HepG2 (cell line): ENCODE data around the gene APOBEC3B. TPM values are rescaled to one million over a fixed set of nuclear protein-coding genes. Genes with fewer than 3 reads are reported as not detected.
"Not testable (repeated sequence)": the region's sequence is repeated elsewhere in the genome, so short reads cannot be mapped to it uniquely, and the experiment has no call there.

Source experiments
- ATAC-seq: fragments of 200-7000 bp; cut with Tn5 transposase; 3 replicates; pipeline ENCODE4 v1.9.1; 2020; ENCODE audit warnings: mild to moderate bottlenecking, moderate library complexity
- BruUV-seq: library from RNA; stranded (reverse); fragments of 400-500 nt; replicated peaks from 2 replicates; lab custom pipeline; 2021; lab: Mats Ljungman, UMichigan
- CTCF ChIA-PET: fragments of 300-600 bp; formaldehyde crosslinking; extraction: SDS; loops from one replicate; lab custom pipeline; 2021; ENCODE audit warnings: low total read pairs, inconsistent platforms, low intra/inter-chr PET ratio; lab: Yijun Ruan, JAX
- POLR2A ChIA-PET: fragments of 350-600 bp; sonication (Branson Sonifier 250); formaldehyde crosslinking; loops from one replicate; lab custom pipeline; 2020; ENCODE audit warnings: antibody characterized with exemption, inconsistent platforms; lab: Yijun Ruan, JAX
- DNase-seq: peaks from one replicate; pipeline ENCODE4 v3.0.0-alpha.2; 2015; ENCODE audit warnings: low spot score
- FAIRE-seq: peaks from 3 replicates; lab custom pipeline; 2011; peaks lifted over from hg19 to GRCh38; lab: Jason Lieb, UNC
- H2AFZ ChIP-seq: one replicate; pipeline ENCODE4 v1.6.1; 2011; ENCODE audit warnings: low read length, inconsistent platforms
- H3K27ac ChIP-seq: fragments of 300-600 bp; 3 replicates; pipeline ENCODE4 v1.8.0; 2011; ENCODE audit warnings: mixed run types, mild to moderate bottlenecking, mixed read lengths, low read length, inconsistent platforms; ENCODE audit not compliant: insufficient read depth; ENCODE audit errors: extremely low read length
- H3K27me3 ChIP-seq, 2 experiments: fragments of 200-600 bp in 1 of 2; 2 replicates in 1 of 2; 3 replicates in 1 of 2; pipeline versions ENCODE4 v1.6.0 to v1.8.0; 2011; ENCODE audit warnings: low read length in 2 of 2, mild to moderate bottlenecking in 2 of 2, moderate library complexity in 2 of 2, inconsistent platforms in 1 of 2; ENCODE audit not compliant: insufficient read depth in 2 of 2, control insufficient read depth in 1 of 2
- H3K36me3 ChIP-seq, 2 experiments: fragments of 200-600 bp in 1 of 2; replicated peaks in 1 of 2; 2 replicates in 1 of 2; 3 replicates in 1 of 2; pipeline versions ENCODE4 v1.5.1 to v1.8.0; 2011; ENCODE audit warnings: low read length in 2 of 2, inconsistent platforms in 1 of 2; ENCODE audit not compliant: insufficient read depth in 2 of 2, control insufficient read depth in 1 of 2
- H3K4me1 ChIP-seq: 2 replicates; pipeline ENCODE4 v1.5.1; 2012; ENCODE audit warnings: low read length, inconsistent platforms; ENCODE audit not compliant: insufficient read depth
- H3K4me2 ChIP-seq: 2 replicates; pipeline ENCODE4 v1.6.0; 2011; ENCODE audit warnings: low read depth, low read length, inconsistent platforms
- H3K4me3 ChIP-seq, 3 experiments: fragments of 200-600 bp in 1 of 3; sonication (generic), shearing (Covaris generic) in 1 of 3; replicated peaks in 1 of 3; 2 replicates each; pipeline ENCODE4 v1.5.1; 2011 to 2016; ENCODE audit warnings: low read length in 3 of 3, inconsistent platforms in 2 of 3, low read depth in 2 of 3, mild to moderate bottlenecking in 2 of 3, control low read depth in 1 of 3, mixed read lengths in 1 of 3; ENCODE audit not compliant: insufficient read depth in 1 of 3
- H3K79me2 ChIP-seq: one replicate; pipeline ENCODE4 v1.6.1; 2011; ENCODE audit warnings: low read length, inconsistent platforms; ENCODE audit not compliant: insufficient read depth
- H3K9ac ChIP-seq: 2 replicates; pipeline ENCODE4 v1.6.0; 2011; ENCODE audit warnings: mild to moderate bottlenecking, low read depth, low read length, inconsistent platforms; ENCODE audit not compliant: insufficient read depth
- H3K9me3 ChIP-seq: 2 replicates; pipeline ENCODE4 v1.5.1; 2012; ENCODE audit warnings: mild to moderate bottlenecking, low read length
- H4K20me1 ChIP-seq: 2 replicates; pipeline ENCODE4 v1.6.0; 2011; ENCODE audit warnings: inconsistent platforms, mild to moderate bottlenecking, low read length, moderate library complexity; ENCODE audit not compliant: insufficient read depth
- CENPX ChIP-seq: sonication (generic); formaldehyde crosslinking; IDR thresholded peaks from 2 replicates; pipeline ENCODE4 v1.9.0; 2021; ENCODE audit warnings: mild to moderate bottlenecking, missing genetic modification reagents, moderate library complexity
- MIER3 ChIP-seq: IDR thresholded peaks from 2 replicates; pipeline ENCODE4 v1.6.1; 2016; ENCODE audit warnings: missing compliant biosample characterization, borderline replicate concordance
- MNT ChIP-seq: fragments of 450-650 bp; IDR thresholded peaks from 2 replicates; pipeline ENCODE4 v1.6.1; 2016
- SP2 ChIP-seq: sonication (generic); formaldehyde crosslinking; IDR thresholded peaks from 2 replicates; pipeline ENCODE4 v1.5.1; 2020; ENCODE audit warnings: mild to moderate bottlenecking, missing genetic modification reagents
- ZFX ChIP-seq: sonication (generic); formaldehyde crosslinking; IDR thresholded peaks from 2 replicates; pipeline ENCODE4 v1.4.0; 2020; ENCODE audit warnings: mild to moderate bottlenecking, low read depth, missing genetic modification reagents, moderate library complexity
- ZNF234 ChIP-seq: sonication (generic); formaldehyde crosslinking; conservative IDR thresholded peaks from 2 replicates; pipeline ENCODE4 v1.5.1; 2020; ENCODE audit warnings: mild to moderate bottlenecking, missing genetic modification reagents
- WGBS: methylation state at CpG from one replicate; pipeline ENCODE4 v1.1.6; 2017; ENCODE audit warnings: low lambda C conversion rate; 5-methylcytosine and 5-hydroxymethylcytosine counted together
- in situ Hi-C: cut with HindIII; loops from 2 replicates; pipeline ENCODE4 v1.10.0; 2017; ENCODE audit warnings: low pct_unique_long_range_greater_than_20kb; ENCODE audit not compliant: extremely low pct_ligation_motif_present
- intact Hi-C: fragments of 100-400 bp; cut with micrococcal nuclease; formaldehyde crosslinking; loops from one replicate; pipeline ENCODE4 v1.10.0; 2022; ENCODE audit not compliant: unreplicated experiment
- polyA plus RNA-seq, 8 experiments: library from polyadenylated mRNA; depleted of rRNA in 3 of 8; stranded (reverse) in 7 of 8; unstranded in 1 of 8; fragments of >200 nt; fragmentation: Illumina TruSeq in 4 of 8; extraction: Trizol in 4 of 8; gene quantifications; 2 replicates each; pipeline versions ENCODE4 v1.2.1 to v1.2.3, GENCODE V29; 2011 to 2016; ENCODE audit warnings: low read depth in 4 of 8, missing spikeins in 1 of 8, mixed read lengths in 1 of 8; ENCODE audit not compliant: insufficient read depth in 1 of 8
- total RNA-seq, 5 experiments: library from RNA; depleted of rRNA; stranded (reverse); fragments of >200 nt; fragmentation: Illumina TruSeq; extraction: Trizol; gene quantifications; 2 replicates each; pipeline ENCODE4 v1.2.3, GENCODE V29; 2016; ENCODE audit warnings: low read depth in 1 of 5
- TF ChIP-seq, protein P1 (sequence below): sonication (generic); formaldehyde crosslinking; IDR thresholded peaks from 2 replicates; pipeline ENCODE4 v1.5.1; 2020; ENCODE audit warnings: mild to moderate bottlenecking, moderate library complexity, missing genetic modification reagents
- TF ChIP-seq, protein P2 (sequence below): sonication (generic); formaldehyde crosslinking; IDR thresholded peaks from 2 replicates; pipeline ENCODE4 v1.5.0; 2020; ENCODE audit warnings: mild to moderate bottlenecking, missing genetic modification reagents

The APOBEC3B gene
- total and polyA plus RNA-seq, 2 of the 13 experiments (the other 11 are each of a cell fraction or from before 2014, with no cell fraction given): 6.7 to 8.8 TPM

DNA sequence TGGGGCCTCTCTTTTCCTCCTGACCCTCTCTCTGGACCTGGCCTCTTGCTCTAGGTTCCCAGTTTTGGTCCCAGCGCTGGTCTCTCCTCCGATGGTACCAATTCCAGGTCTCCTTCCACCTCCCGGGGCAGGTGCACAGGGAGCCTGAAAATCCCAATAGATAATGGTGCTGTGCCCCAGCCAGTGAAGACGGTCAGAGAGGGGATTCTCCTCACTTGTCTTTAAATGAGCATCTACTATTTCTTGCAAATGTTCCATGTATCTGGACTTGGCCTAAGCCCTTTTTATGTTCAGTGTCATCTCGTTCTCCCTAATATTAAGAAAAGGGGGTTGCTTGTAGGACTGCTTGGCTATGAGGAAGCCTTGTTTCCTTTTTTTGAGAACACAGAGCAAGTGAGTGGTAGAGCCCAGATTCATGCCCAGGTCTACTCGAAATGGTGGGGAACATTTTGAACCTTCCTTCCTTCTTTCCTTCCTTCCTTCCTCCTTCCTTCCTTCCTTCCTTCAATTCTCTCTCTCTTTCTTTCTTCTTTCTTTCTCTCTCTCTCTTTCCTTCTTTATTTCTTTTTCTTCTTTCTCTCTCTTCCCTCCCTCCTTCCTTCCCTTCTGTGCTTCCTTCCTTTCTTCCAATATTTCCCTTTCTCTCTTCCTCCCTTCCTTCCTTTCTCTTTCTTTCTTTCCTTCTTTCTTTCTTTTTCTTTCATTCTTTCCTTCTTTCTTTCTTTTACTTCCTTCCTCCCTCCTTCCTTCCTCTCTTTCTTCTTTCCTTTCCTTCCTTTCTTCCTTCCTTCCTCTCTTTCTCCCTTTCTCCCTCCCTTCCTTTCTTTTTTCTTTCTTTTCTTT, 24.1 kb upstream of the APOBEC3B start (continued):
- TF ChIP-seq MNT: no peak
- no peak for TF ChIP-seq MIER3 (CRISPR knock-in tag)
- TF ChIP-seq ZFX: no peak
- TF ChIP-seq CENPX: no peak

DNA sequence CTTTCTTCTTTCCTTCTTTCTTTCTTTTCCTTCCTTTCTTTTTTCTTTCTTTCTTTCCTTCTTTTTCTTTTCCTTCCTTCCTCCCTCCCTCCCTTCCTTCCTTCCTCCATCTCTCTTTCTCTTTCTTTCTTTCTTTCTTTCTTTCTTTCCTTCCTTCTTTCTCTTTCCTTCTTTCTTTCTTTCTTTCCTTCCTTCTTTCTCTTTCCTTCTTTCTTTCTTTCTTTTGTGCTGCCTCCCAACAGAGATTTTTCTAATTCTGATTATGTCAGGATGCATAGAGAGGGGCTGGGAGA, 23.6 kb upstream of the APOBEC3B start:
- H3K79me2 ChIP-seq, CTCF ChIA-PET, H3K27ac ChIP-seq, POLR2A ChIA-PET, H2AFZ ChIP-seq, in situ Hi-C loops, H3K27me3 ChIP-seq, H3K4me2 ChIP-seq, H3K36me3 ChIP-seq, ATAC-seq, H3K9me3 ChIP-seq, H3K9ac ChIP-seq, intact Hi-C loops, DNase-seq, BruUV-seq, H3K4me3 ChIP-seq, H4K20me1 ChIP-seq, FAIRE-seq: not testable (repeated sequence)
- H3K4me1 ChIP-seq: peaks cover 21% of the 10 kb centered on the region

DNA sequence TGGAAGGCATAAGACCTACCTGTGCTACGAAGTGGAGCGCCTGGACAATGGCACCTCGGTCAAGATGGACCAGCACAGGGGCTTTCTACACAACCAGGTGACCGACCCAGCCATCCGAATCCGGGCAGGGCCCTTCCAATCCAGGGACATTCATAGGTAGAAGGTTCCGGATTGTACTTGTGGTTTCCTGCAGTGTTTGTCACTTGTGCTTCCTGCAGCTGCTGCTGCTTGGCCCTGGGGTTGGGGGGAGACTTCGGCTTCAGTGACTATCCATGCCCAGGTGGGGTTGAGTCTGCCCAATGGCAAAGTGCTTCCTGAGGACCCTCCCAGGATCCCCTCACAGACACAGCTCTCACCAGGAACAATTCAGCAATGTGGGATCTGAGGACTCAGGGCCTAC, 22.6 kb upstream of the APOBEC3B start:
- POLR2A ChIA-PET: no interaction called here
- FAIRE-seq (no peak), ATAC-seq (no peak)
- TF ChIP-seq ZNF234 (CRISPR knock-in tag): no peak
- TF ChIP-seq SP2 (CRISPR knock-in tag): no peak
- TF ChIP-seq, protein P1, sequence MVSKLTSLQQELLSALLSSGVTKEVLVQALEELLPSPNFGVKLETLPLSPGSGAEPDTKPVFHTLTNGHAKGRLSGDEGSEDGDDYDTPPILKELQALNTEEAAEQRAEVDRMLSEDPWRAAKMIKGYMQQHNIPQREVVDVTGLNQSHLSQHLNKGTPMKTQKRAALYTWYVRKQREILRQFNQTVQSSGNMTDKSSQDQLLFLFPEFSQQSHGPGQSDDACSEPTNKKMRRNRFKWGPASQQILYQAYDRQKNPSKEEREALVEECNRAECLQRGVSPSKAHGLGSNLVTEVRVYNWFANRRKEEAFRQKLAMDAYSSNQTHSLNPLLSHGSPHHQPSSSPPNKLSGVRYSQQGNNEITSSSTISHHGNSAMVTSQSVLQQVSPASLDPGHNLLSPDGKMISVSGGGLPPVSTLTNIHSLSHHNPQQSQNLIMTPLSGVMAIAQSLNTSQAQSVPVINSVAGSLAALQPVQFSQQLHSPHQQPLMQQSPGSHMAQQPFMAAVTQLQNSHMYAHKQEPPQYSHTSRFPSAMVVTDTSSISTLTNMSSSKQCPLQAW: no peak
- TF ChIP-seq, protein P2, sequence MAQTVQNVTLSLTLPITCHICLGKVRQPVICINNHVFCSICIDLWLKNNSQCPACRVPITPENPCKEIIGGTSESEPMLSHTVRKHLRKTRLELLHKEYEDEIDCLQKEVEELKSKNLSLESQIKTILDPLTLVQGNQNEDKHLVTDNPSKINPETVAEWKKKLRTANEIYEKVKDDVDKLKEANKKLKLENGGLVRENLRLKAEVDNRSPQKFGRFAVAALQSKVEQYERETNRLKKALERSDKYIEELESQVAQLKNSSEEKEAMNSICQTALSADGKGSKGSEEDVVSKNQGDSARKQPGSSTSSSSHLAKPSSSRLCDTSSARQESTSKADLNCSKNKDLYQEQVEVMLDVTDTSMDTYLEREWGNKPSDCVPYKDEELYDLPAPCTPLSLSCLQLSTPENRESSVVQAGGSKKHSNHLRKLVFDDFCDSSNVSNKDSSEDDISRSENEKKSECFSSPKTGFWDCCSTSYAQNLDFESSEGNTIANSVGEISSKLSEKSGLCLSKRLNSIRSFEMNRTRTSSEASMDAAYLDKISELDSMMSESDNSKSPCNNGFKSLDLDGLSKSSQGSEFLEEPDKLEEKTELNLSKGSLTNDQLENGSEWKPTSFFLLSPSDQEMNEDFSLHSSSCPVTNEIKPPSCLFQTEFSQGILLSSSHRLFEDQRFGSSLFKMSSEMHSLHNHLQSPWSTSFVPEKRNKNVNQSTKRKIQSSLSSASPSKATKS (CRISPR knock-in tag): no peak

More for the DNA sequence above, 22.6 kb upstream of the APOBEC3B start:
- no peaks in the 10 kb centered on the region for H3K79me2 ChIP-seq
- CTCF ChIA-PET: no interaction called here
- no TSS peak for BruUV-seq
- H4K20me1 ChIP-seq: no peaks in the 10 kb centered on the region
- H3K27ac ChIP-seq: no peak overlapping the region
- H3K36me3 ChIP-seq: no peaks in the 10 kb centered on the region
- no peaks in the 10 kb centered on the region for H3K9me3 ChIP-seq
- in situ Hi-C loops: no loop called here
- peaks cover 0 to 4% of the 10 kb centered on the region in 2 experiments; a peak in 1 of 5 replicates for H3K27me3 ChIP-seq
- 24% methylated on average over 6 of the region's 8 CpGs for WGBS
- no peak overlapping the region for H3K4me3 ChIP-seq
- intact Hi-C loops: no loop called here
- no peak for DNase-seq
- no peak overlapping the region for H3K4me2 ChIP-seq
- no peak overlapping the region for H2AFZ ChIP-seq
- peaks cover 29% of the 10 kb centered on the region for H3K4me1 ChIP-seq
- H3K9ac ChIP-seq: no peak overlapping the region
